Keratinocyte (primary cell): Measurements from ENCODE around the gene SLC28A3. TPM values are rescaled to one million over a fixed set of nuclear protein-coding genes. Genes with fewer than 3 reads are reported as not detected.

Source experiments
- DNase-seq: peaks from one replicate; pipeline ENCODE4 v3.0.0-alpha.2; 2011; ENCODE audit warnings: low read depth, missing footprints, low spot score
- FAIRE-seq: peaks from 2 replicates; lab custom pipeline; 2011; peaks lifted over from hg19 to GRCh38; lab: Jason Lieb, UNC
- H2AFZ ChIP-seq: 2 replicates; pipeline ENCODE4 v1.6.0; 2012; ENCODE audit warnings: low read length, control low read depth, inconsistent platforms; ENCODE audit not compliant: control insufficient read depth
- H3K27ac ChIP-seq: 2 replicates; pipeline ENCODE4 v1.5.1; 2011; ENCODE audit warnings: low read length; ENCODE audit not compliant: control insufficient read depth, insufficient read depth
- H3K27me3 ChIP-seq: 3 replicates; pipeline ENCODE4 v1.6.0; 2011; ENCODE audit warnings: low read length; ENCODE audit not compliant: control insufficient read depth, insufficient read depth; ENCODE audit errors: extremely low read depth
- H3K36me3 ChIP-seq, 2 experiments: 2 replicates in 1 of 2; 3 replicates in 1 of 2; pipeline ENCODE4 v1.5.1; 2011; ENCODE audit warnings: low read length in 2 of 2, mild to moderate bottlenecking in 1 of 2; ENCODE audit not compliant: control insufficient read depth in 2 of 2, insufficient read depth in 2 of 2; ENCODE audit errors: extremely low read depth in 1 of 2
- H3K4me1 ChIP-seq: 3 replicates; pipeline ENCODE4 v1.5.1; 2011; ENCODE audit warnings: low read length; ENCODE audit not compliant: control insufficient read depth, insufficient read depth; ENCODE audit errors: extremely low read depth
- H3K4me2 ChIP-seq: 3 replicates; pipeline ENCODE4 v1.6.0; 2011; ENCODE audit warnings: low read depth, low read length; ENCODE audit not compliant: control insufficient read depth, insufficient read depth; ENCODE audit errors: extremely low read depth
- H3K4me3 ChIP-seq, 3 experiments: fragments of 200-600 bp in 1 of 3; sonication (generic) in 1 of 3; 2 replicates in 2 of 3; 3 replicates in 1 of 3; pipeline ENCODE4 v1.5.1; 2011 to 2016; ENCODE audit warnings: low read length in 3 of 3, mild to moderate bottlenecking in 3 of 3, control low read depth in 2 of 3, inconsistent platforms in 1 of 3, low read depth in 1 of 3, mixed read lengths in 1 of 3, mixed run types in 1 of 3, moderate library complexity in 1 of 3; ENCODE audit not compliant: control insufficient read depth in 2 of 3, insufficient read depth in 2 of 3; ENCODE audit errors: extremely low read depth in 1 of 3
- H3K79me2 ChIP-seq: 2 replicates; pipeline ENCODE4 v1.6.0; 2012; ENCODE audit warnings: low read length; ENCODE audit not compliant: control insufficient read depth, insufficient read depth
- H3K9ac ChIP-seq: 3 replicates; pipeline ENCODE4 v1.6.0; 2011; ENCODE audit warnings: low read length; ENCODE audit not compliant: control insufficient read depth, insufficient read depth; ENCODE audit errors: extremely low read depth
- H3K9me1 ChIP-seq: 3 replicates; pipeline ENCODE4 v1.6.0; 2011; ENCODE audit warnings: low read length; ENCODE audit not compliant: control insufficient read depth, insufficient read depth; ENCODE audit errors: extremely low read depth
- H3K9me3 ChIP-seq: 2 replicates; pipeline ENCODE4 v1.5.1; 2012; ENCODE audit warnings: low read depth, low read length; ENCODE audit not compliant: control insufficient read depth
- H4K20me1 ChIP-seq: 3 replicates; pipeline ENCODE4 v1.6.0; 2011; ENCODE audit warnings: low read length; ENCODE audit not compliant: control insufficient read depth, insufficient read depth; ENCODE audit errors: extremely low read depth
- CTCF ChIP-seq, 3 experiments: IDR thresholded peaks in 1 of 3; conservative IDR thresholded peaks in 1 of 3; optimal IDR thresholded peaks in 1 of 3; 2 replicates in 2 of 3; 3 replicates in 1 of 3; pipeline versions ENCODE3 to v1.5.1; 2011; ENCODE audit warnings: low read length in 3 of 3, mild to moderate bottlenecking in 3 of 3, moderate library complexity in 2 of 3, control low read depth in 1 of 3, inconsistent platforms in 1 of 3; ENCODE audit not compliant: insufficient read depth in 2 of 3; ENCODE audit errors: extremely low read depth in 1 of 3
- EZH2 ChIP-seq: IDR thresholded peaks from one replicate; pipeline ENCODE4 v1.6.1; 2012; ENCODE audit warnings: inconsistent platforms, mild to moderate bottlenecking, low read length, moderate library complexity
- dilution Hi-C: fragments of 300-500 bp; cut with MboI; formaldehyde crosslinking; loops from one replicate; pipeline ENCODE4 v1.7.0; 2020; ENCODE audit warnings: low sequenced_read_pairs; ENCODE audit not compliant: extremely low pct_ligation_motif_present
- polyA plus RNA-seq, 5 experiments: library from polyadenylated mRNA; depleted of rRNA in 3 of 5; stranded (reverse) in 3 of 5; stranded (forward) in 1 of 5; unstranded in 1 of 5; fragments of >200 nt; gene quantifications; 1 replicate in 1 of 5; 2 replicates in 3 of 5; 3 replicates in 1 of 5; pipeline versions ENCODE4 v1.2.1 to v1.2.3, GENCODE V29; 2011 to 2012; ENCODE audit warnings: missing spikeins in 2 of 5, low read depth in 1 of 5, low replicate concordance in 1 of 5

SLC28A3 gene
- polyA plus RNA-seq, 1 donor (not counting 4 experiments of a cell fraction or from before 2014, with no cell fraction given): 2.4 TPM

- H3K9me3 ChIP-seq: no peaks in the 10 kb centered on the region
- peaks cover 5% of the 10 kb centered on the region for H3K4me1 ChIP-seq
- no peaks in the 10 kb centered on the region for H3K27me3 ChIP-seq
- FAIRE-seq (no peak), DNase-seq (no peak)
- H3K79me2 ChIP-seq: no peaks in the 10 kb centered on the region
- dilution Hi-C loops: no loop called here
- TF ChIP-seq CTCF (optimal IDR thresholded peaks at IDR 0.05 in 1 of 3, IDR thresholded peaks at IDR 0.05 in 1 of 3, conservative IDR thresholded peaks at IDR 0.05 in 1 of 3; ENCODE audit: extremely low read depth in 1 of 3, insufficient read depth in 2 of 3, low read length in 3 of 3) (no peak), EZH2 (no peak)
- peak overlapping the region; percentile 41 for H3K4me2 ChIP-seq
- no peaks in the 10 kb centered on the region for H3K9me1 ChIP-seq
- H3K4me3 ChIP-seq: no peak overlapping the region
- peak overlapping the region; percentile 51 for H2AFZ ChIP-seq
- H3K36me3 ChIP-seq: no peaks in the 10 kb centered on the region
- no peak overlapping the region for H3K27ac ChIP-seq
- H4K20me1 ChIP-seq: no peaks in the 10 kb centered on the region
- H3K9ac ChIP-seq: no peak overlapping the region
Measured at GRCh38 chr9:84254972-84255371, 85.6 kb downstream of the SLC28A3 start.

GRCh38 chr9:84251921-84252320 is 88.6 kb downstream of the SLC28A3 start:
- Histone ChIP-seq H3K27me3 (no peaks in the 10 kb centered on the region), H2AFZ (no peak overlapping the region), H4K20me1 (no peaks in the 10 kb centered on the region), H3K4me1 (peaks cover 5% of the 10 kb centered on the region), H3K9me1 (no peaks in the 10 kb centered on the region), H3K4me3 (no peak overlapping the region), H3K36me3 (no peaks in the 10 kb centered on the region), H3K9me3 (no peaks in the 10 kb centered on the region), H3K79me2 (no peaks in the 10 kb centered on the region), H3K9ac (no peak overlapping the region), H3K4me2 (no peak overlapping the region), H3K27ac (no peak overlapping the region)
- dilution Hi-C loops: no loop called here
- TF ChIP-seq CTCF (optimal IDR thresholded peaks at IDR 0.05 in 1 of 3, IDR thresholded peaks at IDR 0.05 in 1 of 3, conservative IDR thresholded peaks at IDR 0.05 in 1 of 3; ENCODE audit: extremely low read depth in 1 of 3, insufficient read depth in 2 of 3, low read length in 3 of 3) (no peak), EZH2 (no peak)
- DNase-seq (no peak), FAIRE-seq (no peak)
